Small intestine (tissue), 7 donors: ENCODE results near the gene JPH4. TPM values are rescaled to one million over a fixed set of nuclear protein-coding genes. Genes with fewer than 3 reads are reported as not detected.

Experiments
- DNase-seq, 2 donors: peaks; one replicate each; pipeline versions ENCODE4 v3.0.0 to v3.0.0-alpha.2; 2013
- FAIRE-seq: peaks from 2 replicates; lab custom pipeline; 2012; peaks lifted over from hg19 to GRCh38; lab: Jason Lieb, UNC
- H3K27ac ChIP-seq, 3 donors: one replicate each; pipeline ENCODE4 v1.5.1; 2013; ENCODE audit warnings: low read length in 2 of 3, mild to moderate bottlenecking in 2 of 3, control low read depth in 1 of 3, inconsistent platforms in 1 of 3, low read depth in 1 of 3, moderate library complexity in 1 of 3
- H3K27me3 ChIP-seq, 3 donors: one replicate each; pipeline ENCODE4 v1.6.1; 2013; ENCODE audit warnings: low read length in 3 of 3, inconsistent platforms in 1 of 3; ENCODE audit not compliant: control insufficient read depth in 3 of 3, insufficient read depth in 3 of 3
- H3K36me3 ChIP-seq, 3 donors: one replicate each; pipeline ENCODE4 v1.6.1; 2013; ENCODE audit warnings: low read length in 3 of 3, inconsistent platforms in 1 of 3, low read depth in 1 of 3, mild to moderate bottlenecking in 1 of 3, moderate library complexity in 1 of 3; ENCODE audit not compliant: control insufficient read depth in 3 of 3, insufficient read depth in 2 of 3
- H3K4me1 ChIP-seq, 3 donors: one replicate each; pipeline ENCODE4 v1.6.1; 2013; ENCODE audit warnings: low read length in 2 of 3, inconsistent platforms in 1 of 3, low read depth in 1 of 3, mild to moderate bottlenecking in 1 of 3, moderate library complexity in 1 of 3; ENCODE audit not compliant: control insufficient read depth in 3 of 3, insufficient read depth in 2 of 3
- H3K4me3 ChIP-seq, 3 donors: one replicate each; pipeline ENCODE4 v1.5.1; 2013; ENCODE audit warnings: low read length in 3 of 3, control low read depth in 1 of 3, inconsistent platforms in 1 of 3, low read depth in 1 of 3, mild to moderate bottlenecking in 1 of 3, moderate library complexity in 1 of 3
- H3K9me3 ChIP-seq, 2 donors: one replicate each; pipeline ENCODE4 v1.6.1; 2013; ENCODE audit warnings: low read depth in 1 of 2, low read length in 1 of 2; ENCODE audit not compliant: control insufficient read depth in 2 of 2, insufficient read depth in 1 of 2
- WGBS, 3 donors: extraction: QIAGEN DNeasy Blood & Tissue Kit; methylation state at CpG; one replicate each; pipeline ENCODE4 v1.1.7; 2013; 5-methylcytosine and 5-hydroxymethylcytosine counted together
- polyA plus RNA-seq, 4 donors: library from polyadenylated mRNA; stranded (reverse) in 3 of 4; unstranded in 1 of 4; fragments of 200-250 nt in 3 of 4; fragments of 120-200 nt in 1 of 4; gene quantifications; one replicate each; pipeline versions ENCODE4 v1.2.1 to v1.2.3, GENCODE V29; 2013
- donor health status: healthy with polysubstance abuse.
- donor health status: control.
- donor health status: control.
- donor health status: Bipolar disorder and iron deficiency.
- donor health status: healthy.

Gene JPH4
- polyA plus RNA-seq, 4 donors: 0.43 to 4.0 (median 1.1) TPM; not detected in 1

DNA sequence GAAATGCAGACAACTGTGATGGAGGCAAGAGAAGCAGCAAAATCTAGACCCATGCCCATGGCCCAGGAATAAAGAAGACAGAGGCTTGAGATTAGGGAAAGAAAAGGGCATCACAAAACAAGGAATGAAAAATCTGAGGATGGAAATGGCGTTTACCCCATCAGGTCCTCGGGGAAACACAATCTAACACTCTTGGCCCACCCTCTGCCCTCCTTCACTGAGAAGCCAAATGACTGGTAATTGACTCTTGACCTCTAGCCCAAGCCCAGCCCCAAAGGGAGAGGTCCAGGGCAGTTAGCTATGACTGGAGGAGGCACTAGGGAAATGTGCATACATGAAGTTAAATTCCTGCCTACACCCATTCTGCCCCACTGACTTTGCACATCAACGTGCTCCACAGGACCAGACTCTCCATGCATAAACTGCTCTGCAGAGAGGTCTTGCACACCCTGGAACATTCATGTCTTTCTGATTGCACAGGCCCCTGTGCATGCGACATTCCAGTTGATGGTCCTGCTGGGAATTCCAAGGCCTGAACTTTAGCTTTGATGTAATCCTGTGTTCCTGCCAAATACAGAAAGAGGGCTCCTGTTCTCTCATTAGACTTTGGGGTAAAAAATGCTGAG, 32.7 kb downstream of the JPH4 start:
- DNase-seq: no peak
- Histone ChIP-seq H3K27me3 (peaks cover 0 to 19% (median 4%) of the 10 kb centered on the region in 3 donors), H3K4me1 (peaks cover 0 to 20% (median 0%) of the 10 kb centered on the region in 3 donors), H3K4me3 (no peak overlapping the region), H3K36me3 (no peaks in the 10 kb centered on the region), H3K9me3 (no peaks in the 10 kb centered on the region), H3K27ac (no peak overlapping the region)
- WGBS, 3 donors: 81 to 85% (median 84%) methylated on average over 4 of the region's 4 CpGs
- no peak for FAIRE-seq

DNA sequence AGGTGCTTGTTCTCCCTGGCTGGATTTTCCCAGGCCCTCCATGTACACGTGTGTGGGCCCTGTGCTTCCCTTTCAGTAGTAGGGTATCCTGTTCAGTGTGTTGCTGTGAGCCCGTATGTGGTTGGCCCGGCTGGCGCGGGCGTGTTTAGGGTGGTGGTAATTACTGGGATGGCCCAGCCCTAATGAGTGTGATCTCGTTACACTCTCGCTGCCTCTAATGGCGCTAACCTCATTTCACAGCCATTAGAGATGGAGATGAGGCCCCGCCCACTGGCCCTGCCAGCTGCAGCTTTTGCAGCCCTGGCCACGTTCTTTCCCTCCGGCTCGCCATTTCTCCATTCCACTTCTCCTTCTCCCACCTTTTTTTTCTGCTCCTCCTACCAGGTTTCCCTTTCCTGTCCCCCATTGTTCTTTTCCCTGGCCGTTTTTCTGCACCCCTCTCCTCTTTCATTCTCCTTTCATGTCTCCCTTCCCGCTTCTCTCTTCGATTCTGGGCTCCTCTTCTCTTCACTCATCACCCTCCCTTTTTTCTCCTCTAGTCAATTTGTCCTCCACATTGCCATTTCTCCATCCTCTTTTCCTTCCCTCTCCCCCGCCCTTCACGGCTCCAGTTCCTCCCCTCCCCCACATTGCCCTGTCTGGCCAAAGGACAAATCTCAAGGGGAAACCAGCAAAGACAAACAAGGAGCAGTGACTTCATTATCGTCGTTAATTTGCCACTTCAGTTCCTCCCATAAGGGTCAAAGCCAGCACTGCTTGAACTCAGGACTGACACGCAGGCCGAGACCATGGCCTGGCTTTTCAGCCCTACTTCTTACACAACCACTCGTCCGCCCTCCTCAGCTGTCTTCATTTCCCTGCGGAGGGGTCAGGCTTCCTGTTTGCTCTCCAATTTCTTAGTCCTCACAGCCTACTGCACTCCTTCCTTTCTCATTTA, 33.8 kb downstream of the JPH4 start:
- peaks cover 0 to 9% (median 0%) of the 10 kb centered on the region in 3 donors for H3K27me3 ChIP-seq
- FAIRE-seq: no peak
- DNase-seq: peak; percentile 53 to 70
- H3K27ac ChIP-seq: no peak overlapping the region
- H3K36me3 ChIP-seq: no peaks in the 10 kb centered on the region
- no peak overlapping the region for H3K4me3 ChIP-seq
- no peaks in the 10 kb centered on the region for H3K9me3 ChIP-seq
- H3K4me1 ChIP-seq: peaks cover 0 to 12% (median 0%) of the 10 kb centered on the region in 3 donors
- WGBS, 3 donors: 33 to 46% (median 43%) methylated on average over 25 of the region's 25 CpGs

DNA sequence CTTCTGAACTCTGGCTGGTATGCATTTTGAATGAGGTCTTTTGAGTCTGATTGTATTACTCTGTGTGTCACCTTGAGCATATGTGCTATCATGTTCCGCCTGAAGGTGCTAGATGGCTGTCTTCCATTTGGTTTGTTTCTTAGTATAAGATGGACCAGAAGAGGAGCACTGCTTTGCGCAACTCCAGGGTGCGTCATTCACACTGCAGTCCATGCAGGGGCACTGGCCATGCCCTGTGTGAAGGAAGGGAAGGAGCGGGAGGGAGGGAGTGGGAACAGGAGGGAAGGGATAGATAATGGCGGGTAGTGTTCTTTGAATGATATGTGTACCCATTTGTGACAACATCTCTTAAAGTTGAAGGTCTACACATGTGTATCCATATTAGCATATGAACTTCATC, 35.2 kb downstream of the JPH4 start:
- Histone ChIP-seq H3K4me3 (no peak overlapping the region), H3K4me1 (peaks cover 0 to 15% (median 0%) of the 10 kb centered on the region in 3 donors)
- WGBS, 3 donors: 93 to 97% (median 97%) methylated on average over 5 of the region's 5 CpGs

DNA sequence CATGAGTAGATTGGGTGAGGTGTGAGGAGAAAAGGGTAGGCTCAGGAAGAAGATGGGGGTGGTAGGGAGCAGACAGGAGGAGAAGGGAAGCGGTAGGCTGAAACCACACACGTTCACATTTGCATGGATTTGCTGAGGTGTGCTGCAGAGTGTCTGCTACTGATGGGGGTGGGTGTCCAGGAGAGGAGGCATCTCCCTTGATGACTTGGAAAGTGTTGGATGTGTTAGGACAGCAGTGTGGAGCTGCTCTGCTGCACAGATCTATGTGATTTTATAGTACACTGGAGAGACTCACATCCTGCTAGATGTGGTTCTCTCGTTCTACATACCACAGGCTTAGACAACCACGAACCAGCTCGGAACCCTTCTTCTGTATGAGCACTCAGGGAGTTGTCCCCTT, 36.3 kb downstream of the JPH4 start:
- no peak for FAIRE-seq
- WGBS, 3 donors: 76 to 81% (median 77%) methylated on average over 5 of the region's 5 CpGs

More for the DNA sequence above, 35.2 kb downstream of the JPH4 start:
- H3K36me3 ChIP-seq: no peaks in the 10 kb centered on the region
- H3K27ac ChIP-seq: no peak overlapping the region
- FAIRE-seq: no peak
- no peaks in the 10 kb centered on the region for H3K9me3 ChIP-seq
- H3K27me3 ChIP-seq: peaks cover 0 to 2% (median 0%) of the 10 kb centered on the region in 3 donors
- DNase-seq: no peak

DNA sequence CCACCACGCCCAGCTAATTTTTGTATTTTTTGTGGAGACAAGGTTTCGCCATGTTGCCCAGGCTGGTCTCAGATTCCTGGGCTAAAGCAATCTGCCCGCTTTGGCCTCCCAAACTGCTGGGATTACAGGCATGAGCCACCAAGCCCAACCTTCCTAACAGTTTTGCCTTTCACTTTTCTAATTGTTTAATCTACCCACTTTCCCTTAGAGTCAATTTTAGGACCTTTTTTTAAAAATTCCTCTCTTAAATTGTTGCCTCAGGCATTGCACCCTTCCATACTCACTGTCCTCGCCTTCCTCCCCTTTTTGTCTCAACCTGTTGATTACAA, 38.5 kb downstream of the JPH4 start:
- H3K4me1 ChIP-seq: peaks cover 0 to 12% (median 0%) of the 10 kb centered on the region in 3 donors
- FAIRE-seq: no peak
- 86 to 90% (median 89%) methylated on average over 4 of the region's 4 CpGs for WGBS, 3 donors

More for the DNA sequence above, 36.3 kb downstream of the JPH4 start:
- Histone ChIP-seq H3K27ac (no peak overlapping the region), H3K4me1 (peaks cover 0 to 15% (median 0%) of the 10 kb centered on the region in 3 donors), H3K4me3 (no peak overlapping the region), H3K27me3 (no peaks in the 10 kb centered on the region), H3K9me3 (no peaks in the 10 kb centered on the region), H3K36me3 (peaks cover 0 to 3% (median 0%) of the 10 kb centered on the region in 3 donors)
- DNase-seq: no peak

DNA sequence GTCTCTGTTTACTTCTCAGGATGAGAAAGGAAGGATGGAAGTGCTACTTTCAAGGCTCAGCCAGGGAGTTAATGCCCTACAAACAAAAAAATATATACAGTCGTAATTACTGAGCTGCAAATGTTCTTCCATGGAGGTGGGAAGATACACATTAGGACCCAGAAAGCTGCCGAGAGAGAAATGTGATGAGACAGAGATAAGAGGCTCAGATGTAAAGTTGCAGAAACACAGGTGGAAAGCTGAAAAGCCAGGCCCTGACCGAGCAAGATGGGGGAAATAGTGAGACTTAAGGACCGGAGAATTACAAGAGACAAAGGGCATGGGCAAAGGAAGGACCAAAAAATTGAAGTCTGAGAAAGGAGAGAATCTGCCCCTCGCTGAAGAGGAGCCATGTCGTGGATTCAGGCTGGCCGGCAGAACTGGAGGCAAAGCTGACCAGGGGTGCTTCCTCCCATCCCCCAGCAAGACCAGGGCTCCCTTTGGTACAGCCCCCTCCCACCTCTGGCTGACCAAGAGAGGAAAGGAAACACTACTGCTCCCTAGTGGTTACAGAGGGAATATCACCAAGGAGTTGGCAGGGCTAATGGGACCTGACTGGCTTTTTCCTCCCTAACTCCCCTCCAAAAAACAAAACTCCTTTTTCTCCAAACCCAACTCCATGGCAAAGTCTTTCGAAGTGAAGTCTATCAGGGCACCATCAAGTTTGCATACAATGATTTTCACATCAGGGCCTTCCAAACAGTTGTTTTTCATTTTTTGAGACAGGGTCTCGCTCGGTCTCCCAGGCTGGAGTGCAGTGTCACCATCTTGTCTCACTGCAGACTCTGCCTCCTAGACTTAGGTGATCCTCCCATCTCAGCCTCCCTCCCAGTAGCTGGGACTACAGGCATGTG, 39.1 kb downstream of the JPH4 start:
- no peak for FAIRE-seq
- H3K27me3 ChIP-seq: no peaks in the 10 kb centered on the region
- H3K27ac ChIP-seq: no peak overlapping the region
- no peaks in the 10 kb centered on the region for H3K9me3 ChIP-seq
- 41 to 46% (median 41%) methylated on average over 10 of the region's 10 CpGs for WGBS, 3 donors
- H3K36me3 ChIP-seq: peaks cover 0 to 10% (median 0%) of the 10 kb centered on the region in 3 donors
- DNase-seq: peak; percentile 36 to 55
- peaks cover 0 to 6% (median 0%) of the 10 kb centered on the region in 3 donors for H3K4me1 ChIP-seq
- H3K4me3 ChIP-seq: no peak overlapping the region

More for the DNA sequence above, 38.5 kb downstream of the JPH4 start:
- no peak for DNase-seq
- Histone ChIP-seq H3K4me3 (no peak overlapping the region), H3K9me3 (no peaks in the 10 kb centered on the region), H3K27me3 (no peaks in the 10 kb centered on the region), H3K36me3 (peaks cover 0 to 6% (median 0%) of the 10 kb centered on the region in 3 donors), H3K27ac (no peak overlapping the region)

DNA sequence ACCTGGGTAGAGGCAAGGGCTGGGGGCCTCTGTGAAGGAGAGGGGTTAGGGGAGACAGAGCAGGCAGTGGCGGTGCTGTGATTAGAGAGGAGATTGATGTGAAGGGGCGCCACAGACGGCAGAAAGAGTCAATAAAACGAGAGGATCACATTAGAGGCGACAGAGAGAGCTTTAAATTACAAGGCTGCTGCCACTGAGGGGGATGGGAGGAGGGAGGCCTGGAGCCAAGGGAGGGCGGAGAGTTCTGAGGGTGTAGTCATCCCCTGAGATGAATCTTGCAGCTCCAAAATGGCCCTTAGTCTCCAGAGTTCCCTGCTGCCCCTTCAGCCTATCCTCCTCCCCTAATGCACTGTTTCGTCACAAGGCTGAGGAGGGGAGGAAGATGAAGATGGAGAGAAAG, 39.8 kb downstream of the JPH4 start:
- 56 to 69% (median 68%) methylated on average over 7 of the region's 7 CpGs for WGBS, 3 donors
- no peaks in the 10 kb centered on the region for H3K9me3 ChIP-seq
- H3K27me3 ChIP-seq: no peaks in the 10 kb centered on the region
- H3K4me3 ChIP-seq: no peak overlapping the region
- FAIRE-seq (no peak), DNase-seq (no peak)
- H3K4me1 ChIP-seq: peaks cover 0 to 3% (median 0%) of the 10 kb centered on the region in 3 donors
- peaks cover 0 to 14% (median 0%) of the 10 kb centered on the region in 3 donors for H3K36me3 ChIP-seq
- H3K27ac ChIP-seq: no peak overlapping the region
